T-helper 2 cell treated with Interferon-gamma antibody and Interleukin-4, amounts not matched to agents 100 ng/mL and 5 ng/mL, for 36 hours (primary cell): ENCODE results near the gene SPHK1. TPM values are rescaled to one million over a fixed set of nuclear protein-coding genes. Genes with fewer than 3 reads are reported as not detected.

ENCODE experiments used
- intact Hi-C: fragments of 100-400 bp; cut with micrococcal nuclease; formaldehyde crosslinking; loops from one replicate; pipeline ENCODE4 v1.15.1; 2023
- total RNA-seq: library from RNA; stranded (reverse); gene quantifications from 2 replicates; pipeline ENCODE4 v1.2.3, GENCODE V29; 2022

Gene SPHK1
- total RNA-seq, 1 donor from 2014 or later: 1.9 TPM

GRCh38 chr17:76405967-76406647 lies 21.7 kb downstream of the SPHK1 start:
- intact Hi-C loops: no loop called here

GRCh38 chr17:76407509-76407908 lies 23.1 kb downstream of the SPHK1 start:
- intact Hi-C loops: no loop called here

- intact Hi-C loops: loop anchor here (1.0 kb wide), 1 partner anchor 98 kb away; no protein-coding TSS in a partner anchor
These were observed 23.8 kb downstream of the SPHK1 start for GRCh38 chr17:76408037-76408849.

GRCh38 chr17:76410328-76410965 lies 26.0 kb downstream of the SPHK1 start:
- intact Hi-C loops: no loop called here

- intact Hi-C loops: no loop called here
These were observed 26.8 kb downstream of the SPHK1 start for GRCh38 chr17:76411247-76411646.

GRCh38 chr17:76414334-76415295 lies 30.2 kb downstream of the SPHK1 start:
- intact Hi-C loops: no loop called here

- intact Hi-C loops: no loop called here
These were observed 31.4 kb downstream of the SPHK1 start for GRCh38 chr17:76415786-76416185.

- intact Hi-C loops: no loop called here
These were observed 32.0 kb downstream of the SPHK1 start for GRCh38 chr17:76416457-76416856.

GRCh38 chr17:76416899-76417298 lies 32.5 kb downstream of the SPHK1 start:
- intact Hi-C loops: no loop called here

GRCh38 chr17:76417499-76418143 lies 33.2 kb downstream of the SPHK1 start:
- intact Hi-C loops: no loop called here

GRCh38 chr17:76419576-76420260 lies 35.3 kb downstream of the SPHK1 start:
- intact Hi-C loops: no loop called here

GRCh38 chr17:76420356-76421043 lies 36.1 kb downstream of the SPHK1 start:
- intact Hi-C loops: no loop called here

- intact Hi-C loops: no loop called here
These were observed 36.6 kb downstream of the SPHK1 start for GRCh38 chr17:76421044-76421407.

GRCh38 chr17:76422406-76422805 lies 38.0 kb downstream of the SPHK1 start:
- intact Hi-C loops: no loop called here

GRCh38 chr17:76422860-76423259 lies 38.5 kb downstream of the SPHK1 start:
- intact Hi-C loops: no loop called here

GRCh38 chr17:76426853-76427252 lies 42.4 kb downstream of the SPHK1 start:
- intact Hi-C loops: no loop called here

- intact Hi-C loops: no loop called here
These were observed 43.3 kb downstream of the SPHK1 start for GRCh38 chr17:76427501-76428231.

- intact Hi-C loops: no loop called here
These were observed 44.1 kb downstream of the SPHK1 start for GRCh38 chr17:76428511-76428910.

- intact Hi-C loops: no loop called here
These were observed 47.1 kb downstream of the SPHK1 start for GRCh38 chr17:76431509-76431908.
